Activated CD4-positive, alpha-beta T cell treated with anti-CD3 and anti-CD28 coated beads for 36 hours (primary cell): ENCODE measurements around the gene CFAP74. TPM values are rescaled to one million over a fixed set of nuclear protein-coding genes. Genes with fewer than 3 reads are reported as not detected.

ENCODE experiments used
- ATAC-seq: fragments of 200-7000 bp; cut with Tn5 transposase; one replicate; pipeline ENCODE4 v1.10.0; 2021; ENCODE audit warnings: mild to moderate bottlenecking, moderate library complexity
- CTCF ChIA-PET: fragments of 350-600 bp; sonication (Branson Sonifier 250); formaldehyde crosslinking; loops from one replicate; lab custom pipeline; 2021; ENCODE audit warnings: antibody characterized with exemption; lab: Charles Lee
- POLR2A ChIA-PET: fragments of 350-600 bp; sonication (Branson Sonifier 250); formaldehyde crosslinking; loops from one replicate; lab custom pipeline; 2021; ENCODE audit warnings: antibody characterized with exemption, inconsistent platforms; lab: Charles Lee
- DNase-seq: peaks from one replicate; pipeline ENCODE4 v3.0.0-alpha.2; 2020
- H3K27ac Mint-ChIP-seq: one replicate; pipeline ENCODE4 v1.8.0; 2021; ENCODE audit warnings: mixed read lengths
- H3K27me3 Mint-ChIP-seq: one replicate; pipeline ENCODE4 v1.8.0; 2021; ENCODE audit warnings: mixed read lengths
- H3K36me3 Mint-ChIP-seq: one replicate; pipeline ENCODE4 v1.8.0; 2021; ENCODE audit warnings: low read depth, mixed read lengths
- H3K4me1 Mint-ChIP-seq: one replicate; pipeline ENCODE4 v1.8.0; 2021; ENCODE audit warnings: mixed read lengths
- H3K4me3 Mint-ChIP-seq: one replicate; pipeline ENCODE4 v1.8.0; 2021; ENCODE audit warnings: mild to moderate bottlenecking, moderate library complexity, mixed read lengths
- H3K9me3 Mint-ChIP-seq: one replicate; pipeline ENCODE4 v1.8.0; 2021; ENCODE audit warnings: low read depth, mixed read lengths
- intact Hi-C, 2 experiments: fragments of 100-400 bp; cut with DNase I in 1 of 2; cut with micrococcal nuclease in 1 of 2; formaldehyde crosslinking; loops; one replicate each; pipeline versions ENCODE4 v1.14.2 to v1.15.1; 2022 to 2024; cut with DNase I, micrococcal nuclease
- total RNA-seq, 2 experiments: library from RNA; stranded (reverse); gene quantifications; one replicate each; pipeline ENCODE4 v1.2.3, GENCODE V29; 2021

Gene CFAP74
- total RNA-seq, 2 experiments from 2014 or later, result 0.25 TPM; not detected in 1

- Mint-ChIP-seq H3K27me3 (peaks cover 14% of the 10 kb centered on the region), H3K27ac (no peak overlapping the region), H3K4me1 (peaks cover 24% of the 10 kb centered on the region), H3K4me3 (peak overlapping the region; percentile 68), H3K36me3 (no peaks in the 10 kb centered on the region), H3K9me3 (no peaks in the 10 kb centered on the region)
- DNase-seq, result no peak
- CTCF ChIA-PET, result interaction anchor here (1.3 kb wide), 1 partner anchor 27 kb away, joined by 4 read pairs; no protein-coding TSS in a partner anchor
- intact Hi-C loops, result loop anchor here in 1 of 2 experiments (5.0 kb wide), 1 partner anchor 534 kb away; no protein-coding TSS in a partner anchor
- POLR2A ChIA-PET, result no interaction called here
- no peak for ATAC-seq
These were observed 44.5 kb upstream of the CFAP74 start for GRCh38 chr1:2047749-2048729.

- H3K27me3 Mint-ChIP-seq, result peaks cover 14% of the 10 kb centered on the region
These were observed 43.6 kb upstream of the CFAP74 start for GRCh38 chr1:2046953-2047748.

GRCh38 chr1:2046174-2046917, 42.8 kb upstream of the CFAP74 start:
- H3K27me3 Mint-ChIP-seq, result peaks cover 14% of the 10 kb centered on the region
- H3K27ac Mint-ChIP-seq, result no peak overlapping the region
- ChIA-PET POLR2A (no interaction called here), CTCF (interaction anchor here (0.5 to 5.2 kb wide), 6 partner anchors 57 to 128 kb away, joined by 3 to 51 read pairs (median 4); no protein-coding TSS in a partner anchor)
- DNase-seq, result peak; percentile 78
- intact Hi-C loops, result loop anchor here in 1 of 2 experiments (5.0 kb wide), 1 partner anchor 536 kb away; no protein-coding TSS in a partner anchor
- no peak overlapping the region for H3K4me3 Mint-ChIP-seq
- H3K4me1 Mint-ChIP-seq, result peaks cover 21% of the 10 kb centered on the region
- H3K36me3 Mint-ChIP-seq, result no peaks in the 10 kb centered on the region
- H3K9me3 Mint-ChIP-seq, result no peaks in the 10 kb centered on the region
- ATAC-seq, result no peak

More at GRCh38 chr1:2046953-2047748, 43.6 kb upstream of the CFAP74 start:
- ChIA-PET POLR2A (no interaction called here), CTCF (interaction anchor here (0.9 to 5.2 kb wide), 4 partner anchors 58 to 128 kb away, joined by 3 to 51 read pairs (median 7); no protein-coding TSS in a partner anchor)
- no peaks in the 10 kb centered on the region for H3K36me3 Mint-ChIP-seq
- ATAC-seq (no peak), DNase-seq (no peak)
- intact Hi-C loops, result loop anchor here in 1 of 2 experiments (5.0 kb wide), 1 partner anchor 535 kb away; no protein-coding TSS in a partner anchor
- H3K27ac Mint-ChIP-seq, result no peak overlapping the region
- no peak overlapping the region for H3K4me3 Mint-ChIP-seq
- H3K9me3 Mint-ChIP-seq, result no peaks in the 10 kb centered on the region
- H3K4me1 Mint-ChIP-seq, result peaks cover 23% of the 10 kb centered on the region

- intact Hi-C loops, result loop anchor here (1.0 to 5.0 kb wide), 3 partner anchors 85 to 537 kb away; no protein-coding TSS in a partner anchor
- H3K27ac Mint-ChIP-seq, result peak overlapping the region; percentile 40
- ChIA-PET POLR2A (no interaction called here), CTCF (interaction anchor here (0.5 to 5.2 kb wide), 21 partner anchors 11 to 474 kb away, joined by 3 to 51 read pairs (median 3); partner anchors contain the start of gene GABRD)
- no peak overlapping the region for H3K4me3 Mint-ChIP-seq
- H3K27me3 Mint-ChIP-seq, result peaks cover 14% of the 10 kb centered on the region
- no peak for DNase-seq
- no peaks in the 10 kb centered on the region for H3K9me3 Mint-ChIP-seq
- peaks cover 21% of the 10 kb centered on the region for H3K4me1 Mint-ChIP-seq
- no peak for ATAC-seq
- no peaks in the 10 kb centered on the region for H3K36me3 Mint-ChIP-seq
These were observed 42.0 kb upstream of the CFAP74 start for GRCh38 chr1:2045468-2046173.

GRCh38 chr1:2044510-2045319, 41.1 kb upstream of the CFAP74 start:
- ATAC-seq, result peak; percentile 82
- Mint-ChIP-seq H3K4me3 (peak overlapping the region; percentile 44), H3K27me3 (peaks cover 14% of the 10 kb centered on the region), H3K4me1 (peaks cover 21% of the 10 kb centered on the region), H3K27ac (no peak overlapping the region), H3K9me3 (no peaks in the 10 kb centered on the region), H3K36me3 (no peaks in the 10 kb centered on the region)
- POLR2A ChIA-PET, result no interaction called here
- intact Hi-C loops, result loop anchor here (1.0 to 5.0 kb wide), 3 partner anchors 84 to 538 kb away; no protein-coding TSS in a partner anchor
- peak; percentile 88 for DNase-seq
- CTCF ChIA-PET, result interaction anchor here (0.6 to 5.2 kb wide), 32 partner anchors 11 to 473 kb away, joined by 3 to 51 read pairs (median 3); partner anchors contain the start of gene GABRD

- ATAC-seq (no peak), DNase-seq (no peak)
- Mint-ChIP-seq H3K4me1 (peaks cover 15% of the 10 kb centered on the region), H3K4me3 (peak overlapping the region; percentile 44), H3K27me3 (peaks cover 8% of the 10 kb centered on the region), H3K9me3 (no peaks in the 10 kb centered on the region), H3K36me3 (no peaks in the 10 kb centered on the region), H3K27ac (no peak overlapping the region)
- ChIA-PET CTCF (interaction anchor here (0.6 to 5.2 kb wide), 16 partner anchors 12 to 786 kb away, joined by 3 to 51 read pairs (median 4); no protein-coding TSS in a partner anchor), POLR2A (no interaction called here)
- intact Hi-C loops, result loop anchor here in 1 of 2 experiments (1.0 kb wide), 1 partner anchor 84 kb away; no protein-coding TSS in a partner anchor
These were observed 40.3 kb upstream of the CFAP74 start for GRCh38 chr1:2043886-2044285.

- Mint-ChIP-seq H3K36me3 (no peaks in the 10 kb centered on the region), H3K27ac (no peak overlapping the region)
- intact Hi-C loops, result no loop called here
These were observed 39.5 kb upstream of the CFAP74 start for GRCh38 chr1:2042830-2043773.

DNA sequence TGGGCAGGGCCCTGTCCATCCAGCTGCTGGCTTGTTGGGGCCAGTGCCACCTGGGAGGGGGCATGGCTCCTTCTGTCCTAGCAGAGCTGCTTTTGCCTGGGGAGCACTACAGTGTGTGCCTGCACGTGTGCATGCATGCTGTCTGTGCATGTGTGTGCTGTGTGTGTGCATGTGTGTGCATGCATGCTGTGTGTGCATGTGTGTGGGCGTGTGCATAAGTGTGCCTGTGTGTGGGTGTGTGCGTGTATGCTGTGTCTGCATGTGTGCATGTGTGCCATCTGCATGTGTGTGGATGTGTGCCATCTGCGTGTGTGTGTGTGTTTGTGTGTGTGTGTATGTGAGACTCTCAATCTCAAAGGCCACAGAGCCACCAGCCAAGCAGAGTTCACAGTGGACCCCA, 38.3 kb upstream of the CFAP74 start:
- ATAC-seq, result no peak
- ChIA-PET POLR2A (no interaction called here), CTCF (interaction anchor here (0.6 to 5.2 kb wide), 4 partner anchors 36 to 133 kb away, joined by 3 to 51 read pairs (median 4); no protein-coding TSS in a partner anchor)
- Mint-ChIP-seq H3K9me3 (no peaks in the 10 kb centered on the region), H3K36me3 (no peaks in the 10 kb centered on the region), H3K4me1 (peaks cover 11% of the 10 kb centered on the region), H3K4me3 (no peak overlapping the region), H3K27ac (no peak overlapping the region), H3K27me3 (peaks cover 3% of the 10 kb centered on the region)
- no peak for DNase-seq
- intact Hi-C loops, result no loop called here

More at GRCh38 chr1:2042830-2043773, 39.5 kb upstream of the CFAP74 start:
- DNase-seq (no peak), ATAC-seq (no peak)
- Mint-ChIP-seq H3K4me1 (peaks cover 11% of the 10 kb centered on the region), H3K9me3 (no peaks in the 10 kb centered on the region), H3K27me3 (peaks cover 3% of the 10 kb centered on the region), H3K4me3 (no peak overlapping the region)
- POLR2A ChIA-PET, result no interaction called here
- CTCF ChIA-PET, result interaction anchor here (0.6 to 5.2 kb wide), 6 partner anchors 18 to 787 kb away, joined by 3 to 51 read pairs (median 4); no protein-coding TSS in a partner anchor
